GM21447 (cell line): ENCODE measurements around the gene ARHGEF4.

ENCODE experiments used
- ATAC-seq: cut with Tn5 transposase; IDR thresholded peaks from one replicate; pipeline ENCODE4 v1.9.1; 2021; ENCODE audit not compliant: unreplicated experiment

ARHGEF4 gene

DNA sequence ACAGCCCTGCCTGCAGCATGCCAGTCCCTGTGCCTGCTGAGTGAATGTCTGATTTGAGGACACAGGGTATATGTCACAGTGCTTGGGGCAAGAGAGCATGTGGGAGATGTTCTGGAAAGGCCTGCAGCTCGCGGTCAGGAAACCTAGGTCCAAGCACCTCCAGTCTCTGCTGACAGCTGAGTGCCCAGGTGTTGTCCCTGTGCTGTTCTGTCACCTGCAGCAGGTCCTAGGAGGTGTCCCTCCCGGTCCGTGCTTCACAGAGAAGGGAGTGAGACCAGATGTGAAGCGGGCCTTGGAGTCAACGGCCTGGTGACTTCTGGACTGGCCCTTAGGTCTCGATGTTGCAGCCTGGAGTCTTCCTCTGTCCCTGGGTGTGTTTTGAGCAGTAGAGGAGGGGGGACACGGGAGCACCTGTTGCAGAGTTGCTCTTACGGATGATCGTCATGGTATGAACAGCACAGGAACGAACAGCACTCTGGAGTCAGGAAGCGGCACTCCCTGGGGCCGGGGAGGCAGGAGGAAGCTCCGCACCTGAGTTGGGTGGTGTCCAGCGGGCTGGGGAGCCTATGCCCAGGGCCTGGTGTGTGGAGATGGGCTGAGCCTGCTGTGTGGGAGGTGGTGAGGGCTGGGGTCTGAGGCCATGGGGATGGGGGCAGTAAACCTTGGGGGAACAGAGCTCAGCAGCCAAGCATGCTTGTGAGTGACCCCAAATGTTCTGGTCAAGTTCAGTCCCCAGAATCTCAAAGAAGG is 21.6 kb upstream of the ARHGEF4 start:
- no peak for ATAC-seq

DNA sequence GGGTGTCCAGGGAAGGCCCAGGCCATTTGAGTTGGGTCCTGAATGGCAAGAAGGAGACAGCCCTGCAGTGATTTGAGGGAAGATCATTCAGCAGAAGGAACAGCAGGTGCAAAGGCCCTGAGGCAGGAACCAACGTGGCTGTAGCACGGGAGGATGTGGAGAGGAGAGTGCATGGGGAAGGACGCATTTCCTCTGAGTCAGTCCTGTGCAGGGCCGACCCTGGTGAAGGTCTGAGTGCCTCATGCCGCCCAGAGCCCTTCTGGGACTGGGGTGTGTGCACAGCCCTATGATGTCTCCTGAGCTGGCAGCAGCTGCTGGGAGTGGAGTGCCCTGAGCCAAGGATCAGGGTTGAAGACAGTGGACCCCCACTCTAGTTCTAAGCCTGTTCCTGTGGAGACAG is 17.9 kb upstream of the ARHGEF4 start:
- no peak for ATAC-seq

DNA sequence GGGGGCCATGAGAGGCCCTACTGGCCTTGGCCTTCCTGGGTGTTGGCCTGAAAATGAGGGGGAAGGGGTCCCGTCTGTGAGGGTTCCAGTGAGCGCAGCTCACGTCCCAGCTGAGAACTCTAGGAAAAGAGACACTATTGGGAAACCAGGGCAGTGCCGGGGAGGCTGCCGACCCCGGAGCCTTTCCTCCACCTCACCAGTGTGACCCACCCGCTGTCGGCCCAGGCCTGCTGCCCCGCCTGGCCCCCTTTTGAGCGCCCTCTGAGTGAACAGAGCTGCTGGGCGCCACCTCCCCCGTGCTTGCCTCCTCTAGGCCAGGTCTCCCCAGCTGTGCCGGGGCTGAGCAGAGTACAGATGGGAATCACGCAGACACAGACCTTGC is 17.5 kb upstream of the ARHGEF4 start:
- ATAC-seq = no peak

DNA sequence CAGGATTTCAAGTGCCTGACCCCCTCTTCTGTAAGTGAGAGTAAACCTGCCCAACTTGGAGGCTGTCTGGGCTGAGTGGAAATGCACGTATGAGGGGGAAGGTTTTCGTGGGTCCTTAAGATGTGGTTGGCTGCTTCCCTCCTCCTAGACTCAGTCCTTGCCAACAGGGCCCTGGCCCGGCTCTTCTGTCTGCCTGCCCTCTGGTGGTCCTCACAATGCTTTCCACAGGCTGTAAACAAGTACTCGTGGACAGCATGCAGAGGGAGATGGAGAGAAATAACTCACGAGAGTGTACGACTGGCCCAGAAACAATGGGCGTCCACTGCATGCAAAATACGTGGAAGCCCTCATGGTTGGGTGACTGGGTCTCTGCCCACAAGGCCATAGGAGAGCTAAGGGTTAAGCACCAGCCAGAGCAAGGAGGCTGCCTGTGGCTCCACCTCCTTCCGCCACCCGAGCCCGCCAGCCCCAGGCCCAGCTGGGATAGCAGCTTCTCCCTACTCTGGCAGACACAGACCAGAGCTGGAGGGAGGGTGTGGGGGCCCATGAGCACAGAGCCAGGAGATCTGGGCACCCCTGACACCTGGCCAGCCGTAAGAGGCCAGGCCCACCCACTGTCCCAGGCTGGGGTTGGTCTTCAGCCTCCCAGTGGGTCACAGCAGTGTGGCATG is 17.0 kb upstream of the ARHGEF4 start:
- ATAC-seq = no peak

DNA sequence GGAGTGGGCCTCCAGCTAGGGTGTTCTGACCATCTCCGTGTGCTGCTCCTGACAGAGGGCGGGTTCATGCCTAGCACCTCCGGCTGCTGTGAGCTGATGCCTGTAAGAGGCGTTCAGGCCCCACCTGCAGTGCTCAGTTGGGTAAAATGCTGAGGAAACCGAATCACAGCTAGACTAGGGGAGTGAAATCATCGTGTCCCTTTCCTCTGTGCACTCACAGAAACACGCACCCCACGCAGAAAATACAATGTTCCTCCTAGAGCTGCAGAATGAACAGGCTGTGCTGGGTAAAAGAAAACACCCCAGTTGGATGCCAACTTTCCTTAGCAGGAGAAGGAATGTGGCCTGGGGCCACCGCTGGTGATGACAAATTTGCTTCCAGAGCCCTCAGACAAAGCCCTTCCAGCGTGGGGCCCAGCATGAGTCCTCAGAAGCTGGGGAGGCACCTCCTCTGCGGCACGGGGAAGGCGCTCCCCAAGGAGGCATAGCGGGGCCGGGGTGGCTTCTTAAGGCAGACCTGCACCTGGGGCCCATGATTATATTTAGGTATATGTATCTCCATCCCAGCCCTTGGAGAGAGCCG is 16.3 kb upstream of the ARHGEF4 start:
- no peak for ATAC-seq

DNA sequence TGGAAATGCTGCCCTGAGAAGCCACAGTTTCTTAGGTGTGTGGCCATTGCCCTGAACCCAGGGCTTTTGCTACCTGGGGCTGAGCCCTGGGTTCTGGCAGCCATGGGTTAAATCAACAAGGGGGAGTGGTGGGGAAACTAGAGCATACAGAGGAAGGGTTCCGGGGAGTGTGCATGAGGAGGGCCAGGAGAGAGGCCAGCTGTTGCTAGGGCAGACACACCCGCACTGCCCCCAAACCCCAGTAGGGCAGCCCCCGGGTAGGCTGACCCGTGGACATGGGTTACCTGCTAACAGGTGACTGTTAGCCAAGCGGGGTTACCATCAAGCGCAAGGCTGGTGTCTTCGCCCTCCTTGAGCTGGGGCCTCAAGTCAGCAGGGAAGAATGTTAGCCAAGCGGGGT is 14.8 kb upstream of the ARHGEF4 start:
- no peak for ATAC-seq

DNA sequence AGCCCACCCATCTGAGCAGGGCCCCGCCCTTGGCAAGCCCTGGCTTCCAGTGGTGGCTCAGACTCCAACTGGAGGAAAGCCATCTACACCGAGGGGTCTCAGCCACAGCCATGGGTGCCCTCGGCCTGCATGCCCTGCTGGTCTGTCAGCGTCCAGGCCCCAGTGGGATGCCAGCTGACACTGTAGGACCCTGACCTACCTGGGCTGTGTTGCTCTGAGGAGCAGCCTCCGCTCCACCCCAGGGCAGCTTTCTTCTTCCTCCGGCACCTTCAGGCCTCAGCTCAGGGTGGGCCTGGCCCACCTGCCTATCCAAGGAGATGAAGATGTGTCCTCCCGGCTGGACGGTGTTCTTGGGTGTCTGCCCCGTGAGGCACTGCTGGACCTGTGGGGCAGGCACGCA is 13.9 kb upstream of the ARHGEF4 start:
- ATAC-seq = no peak

DNA sequence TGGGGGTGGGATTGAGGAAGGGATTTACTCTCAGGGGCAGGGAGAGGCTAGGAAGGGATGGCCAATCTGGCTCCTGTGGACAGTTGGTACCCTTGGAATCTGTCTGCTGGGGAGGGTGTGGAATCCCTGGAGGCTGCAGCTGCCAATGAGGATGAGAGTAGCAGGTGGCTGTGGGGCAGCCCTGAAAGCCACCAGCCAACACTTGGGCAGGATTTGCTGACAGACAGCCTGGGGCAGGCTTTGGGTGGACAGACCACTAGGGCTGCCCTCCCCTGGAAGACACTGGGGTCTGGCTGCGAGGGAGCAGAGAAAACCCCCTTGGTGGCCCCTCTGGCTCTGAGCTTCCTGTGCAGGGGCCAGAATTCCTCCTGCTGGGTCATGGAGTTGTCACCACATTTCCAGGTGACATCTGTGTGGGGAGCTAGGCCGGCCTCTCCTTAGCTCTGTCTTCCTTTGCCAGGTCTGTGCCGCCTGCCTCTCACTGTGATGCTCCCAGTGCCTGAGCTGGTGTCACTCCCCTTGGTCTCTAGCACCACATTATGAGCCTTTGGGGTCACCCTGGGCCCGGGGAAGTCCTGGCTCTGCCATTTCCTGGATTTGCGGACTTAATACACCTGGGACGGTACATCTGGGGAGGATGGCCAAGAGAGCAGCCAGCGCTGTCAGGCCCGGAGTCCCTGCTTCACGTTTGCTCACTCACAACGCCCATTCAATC is 13.4 kb upstream of the ARHGEF4 start:
- ATAC-seq = no peak

DNA sequence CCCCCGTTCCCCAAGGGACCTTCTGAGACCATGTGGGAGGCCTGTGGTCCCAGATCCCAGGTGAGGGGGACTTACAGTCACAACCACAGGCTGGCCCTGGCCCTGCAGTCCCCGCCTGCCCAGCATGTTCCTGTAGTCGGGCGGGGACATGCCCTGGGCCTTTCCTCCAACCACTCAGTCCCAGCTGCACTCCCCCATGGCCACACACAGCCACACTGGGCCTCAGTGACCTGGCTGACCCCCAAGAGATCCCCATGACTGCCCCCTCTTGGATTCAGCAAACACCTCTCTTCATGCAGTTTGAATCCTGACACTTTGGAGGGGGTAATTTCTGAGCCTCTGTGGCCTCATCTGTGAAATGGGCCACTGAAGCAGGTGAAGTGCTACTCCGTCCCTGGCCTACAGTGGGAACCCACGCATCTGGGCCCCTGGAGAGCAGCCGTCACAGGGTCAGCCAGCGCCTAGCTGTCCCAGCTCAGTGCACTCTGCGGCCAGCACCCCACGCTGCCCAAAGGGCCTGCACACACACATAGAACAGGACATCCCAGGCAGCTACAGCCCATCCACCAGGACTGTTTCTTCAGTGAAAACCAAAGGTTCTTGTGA is 12.7 kb upstream of the ARHGEF4 start:
- ATAC-seq = peak; percentile 41

DNA sequence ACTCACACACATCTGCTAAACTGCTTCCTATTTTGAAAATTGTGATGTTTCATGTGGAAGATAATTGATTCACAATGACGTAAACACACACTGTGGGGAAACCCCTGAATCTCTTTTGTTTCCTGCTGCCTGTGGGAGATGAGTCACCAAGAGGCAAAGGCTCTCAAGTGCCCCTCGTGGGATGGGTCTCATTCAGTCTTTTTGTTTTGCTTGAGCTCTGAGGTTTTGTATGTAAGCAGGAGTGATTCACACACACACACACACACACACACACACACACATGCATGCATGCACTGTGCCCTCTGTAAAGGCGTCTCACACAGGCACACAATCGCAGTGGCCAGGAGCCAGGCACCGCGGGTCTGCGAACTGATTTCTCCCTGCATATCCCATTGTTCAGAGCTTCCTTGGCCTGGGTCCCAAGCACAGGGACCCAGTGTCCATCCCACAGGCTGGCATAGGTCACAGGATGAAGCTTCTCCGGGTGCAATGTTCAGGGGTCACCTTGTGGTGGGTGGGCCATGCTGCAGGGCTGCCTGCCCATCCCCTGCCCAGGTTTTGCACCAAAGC is 12.1 kb upstream of the ARHGEF4 start:
- peak; percentile 90 for ATAC-seq

DNA sequence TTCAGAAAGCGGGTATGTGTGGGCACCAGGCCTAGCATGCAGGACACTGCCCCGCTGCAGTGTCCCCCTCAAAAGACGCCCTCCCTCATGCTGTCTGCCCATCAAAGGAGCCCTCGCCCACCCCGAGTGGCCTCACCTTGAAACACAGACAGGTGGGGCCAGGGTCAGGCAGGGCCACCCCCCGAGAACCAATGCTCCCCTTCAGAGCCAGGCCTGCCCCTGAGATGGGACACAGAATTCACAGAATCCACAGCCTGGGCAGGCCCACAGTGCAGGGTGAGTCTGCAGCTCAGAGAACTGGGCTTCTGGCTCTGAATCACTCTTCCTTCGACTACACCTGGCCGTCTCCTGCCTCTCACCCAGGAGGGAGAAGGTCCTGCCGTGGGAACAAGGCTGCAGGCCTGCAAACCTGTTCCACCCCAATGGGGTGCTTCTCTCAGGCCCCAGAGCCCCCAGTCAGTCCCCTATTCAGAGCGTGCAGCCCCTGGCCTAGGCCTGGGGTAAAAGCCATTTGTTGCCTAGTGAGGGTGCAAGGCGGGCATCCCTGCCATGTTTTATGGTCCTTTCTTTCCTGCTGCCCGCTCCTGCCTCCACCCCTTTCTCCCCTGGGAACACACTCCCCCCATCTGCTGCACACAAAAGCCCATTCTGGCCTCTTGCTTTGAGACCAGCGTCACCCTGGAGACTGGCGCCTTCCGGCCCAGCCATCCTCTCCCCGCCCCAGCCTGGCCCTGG is 11.3 kb upstream of the ARHGEF4 start:
- no peak for ATAC-seq

DNA sequence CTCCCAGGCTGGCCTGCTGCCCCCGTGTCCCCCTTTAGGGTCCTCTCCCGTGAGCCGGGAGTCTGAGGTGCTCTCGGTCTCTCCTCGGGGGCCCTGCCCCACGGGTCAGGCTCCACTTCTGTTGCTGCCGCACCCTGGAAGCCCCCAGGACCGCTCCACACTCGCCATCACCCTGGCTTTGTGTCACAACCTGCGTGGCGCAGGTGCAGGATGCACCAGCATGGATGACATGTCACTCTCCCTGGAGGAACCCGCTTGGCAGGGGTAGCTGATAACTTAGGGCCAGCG is 10.8 kb upstream of the ARHGEF4 start:
- ATAC-seq = no peak

DNA sequence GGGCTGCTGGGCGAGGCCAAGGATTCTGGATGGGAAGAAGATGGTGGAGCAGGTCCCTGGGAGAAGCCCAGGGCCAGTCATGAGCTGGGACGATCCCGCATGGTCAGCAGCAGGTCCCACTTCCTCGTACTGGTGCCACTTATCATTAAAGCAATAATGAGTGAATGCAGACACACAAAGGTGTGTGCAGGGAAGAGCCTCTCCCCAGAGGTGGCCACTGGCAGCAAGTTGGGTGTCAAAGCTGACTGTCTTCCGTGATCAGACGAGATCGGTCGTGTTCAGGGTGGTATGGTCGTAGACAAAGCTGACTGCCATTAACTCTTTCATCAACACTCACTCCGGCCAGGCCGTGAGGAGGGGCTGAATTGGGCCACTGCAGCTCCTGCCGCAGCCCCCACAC is 10.3 kb upstream of the ARHGEF4 start:
- no peak for ATAC-seq

DNA sequence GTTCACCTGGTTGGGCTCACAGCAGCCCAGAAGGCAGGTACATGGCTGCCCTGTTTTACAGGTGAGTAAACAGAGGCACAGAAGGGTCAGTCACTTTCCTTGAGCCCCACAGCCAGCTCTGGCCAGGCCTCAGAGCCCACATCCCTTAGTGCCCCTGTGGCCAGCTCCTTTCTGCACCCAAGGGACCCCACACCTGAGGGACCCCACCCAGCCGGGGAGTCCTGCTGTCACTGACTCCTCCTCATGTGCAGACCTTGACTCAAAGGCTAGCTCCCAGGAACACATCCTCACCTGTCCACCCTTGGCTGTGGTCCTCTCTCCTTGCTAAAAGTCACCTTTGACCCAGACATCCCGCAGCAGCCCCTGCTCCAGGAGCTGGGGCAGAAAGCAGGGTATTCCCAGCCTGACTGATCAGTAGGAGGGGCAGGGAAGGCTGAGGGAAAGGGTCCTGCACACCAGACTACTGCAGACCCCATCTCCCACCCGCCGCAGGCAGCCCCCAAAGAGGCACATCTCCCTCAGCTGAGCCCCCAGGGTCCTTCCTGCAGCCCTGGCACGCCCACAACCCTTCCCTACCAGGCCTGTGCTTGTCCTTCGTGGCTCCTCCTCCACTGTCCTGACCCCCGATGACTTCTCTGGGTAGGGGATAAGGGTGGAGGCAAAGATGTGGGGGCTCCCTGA is 9.8 kb upstream of the ARHGEF4 start:
- no peak for ATAC-seq

DNA sequence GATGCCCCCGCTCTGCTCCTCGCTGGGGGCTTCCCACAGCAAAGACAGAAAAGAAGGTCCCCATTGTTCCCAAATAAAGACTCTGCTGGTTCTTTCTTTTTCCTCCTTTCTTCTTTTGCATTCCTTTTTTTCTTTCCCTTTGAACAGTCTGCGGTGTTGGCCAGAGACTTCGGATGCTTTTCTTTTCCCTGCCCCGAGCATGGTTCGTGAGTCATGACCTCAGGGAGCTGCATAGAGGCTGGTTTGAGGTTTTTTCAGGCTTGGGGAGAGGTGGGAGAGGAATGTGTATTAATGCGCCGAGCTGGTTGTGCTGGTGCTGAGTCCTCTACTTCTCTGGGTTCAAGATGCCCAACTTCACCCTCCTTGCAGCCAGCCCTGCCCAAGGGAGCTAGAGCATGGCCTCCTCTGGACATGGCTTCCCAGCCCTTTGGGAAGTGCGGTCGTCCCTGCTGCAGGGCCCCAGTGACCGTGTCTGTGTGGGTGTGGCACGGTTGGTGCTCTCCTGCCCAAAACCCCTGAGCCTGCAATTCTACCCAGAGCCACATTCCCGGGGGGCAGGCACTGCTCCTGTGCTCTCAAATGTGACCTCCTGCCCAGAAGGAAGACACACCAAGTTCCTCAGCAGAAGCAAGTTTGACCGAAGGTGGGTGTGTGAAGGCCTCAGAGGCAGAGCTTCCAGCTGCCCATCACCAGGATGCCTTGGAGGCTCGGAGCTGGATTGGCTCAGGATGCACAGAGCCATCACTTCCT is 9.0 kb upstream of the ARHGEF4 start:
- no peak for ATAC-seq

DNA sequence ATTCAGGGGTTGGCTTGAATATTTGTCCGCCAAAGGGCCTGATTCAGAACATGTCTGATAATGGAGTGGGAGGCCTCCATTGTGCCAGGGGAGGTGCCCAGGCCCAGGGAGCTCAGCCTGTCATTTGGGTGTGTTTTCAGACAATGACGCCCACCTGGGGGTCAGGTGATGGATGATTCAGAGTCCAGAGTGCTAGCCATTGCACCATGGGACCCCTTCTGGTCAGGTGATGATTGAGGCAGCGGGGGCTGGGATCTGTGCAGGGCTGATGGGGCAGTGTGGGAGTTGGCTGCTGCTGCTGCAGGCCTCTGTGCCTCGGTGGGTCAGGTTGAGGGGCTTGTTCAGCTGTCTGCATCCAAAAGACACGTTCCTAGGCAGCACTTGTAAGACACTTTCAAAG is 8.3 kb upstream of the ARHGEF4 start:
- no peak for ATAC-seq

DNA sequence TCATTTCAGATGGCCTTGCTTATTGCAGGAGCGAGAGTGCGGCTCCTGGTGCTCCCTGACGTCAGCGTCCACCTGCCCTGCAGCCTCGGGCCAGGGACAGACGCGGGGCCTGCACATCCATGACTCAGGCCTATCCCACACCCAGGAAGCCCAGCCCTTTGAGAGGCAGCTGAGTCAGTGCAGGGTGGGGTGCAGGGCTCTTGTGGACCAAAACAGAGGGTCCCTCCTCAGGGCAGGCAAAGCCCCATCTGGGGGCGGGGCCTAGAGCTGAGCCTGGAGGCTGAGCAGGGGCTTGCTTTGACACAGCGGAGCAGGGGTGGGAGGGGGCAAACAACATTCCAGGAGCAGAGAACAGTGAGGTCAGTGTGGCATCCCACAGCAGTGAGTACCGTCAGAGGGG is 7.7 kb upstream of the ARHGEF4 start:
- ATAC-seq = no peak

DNA sequence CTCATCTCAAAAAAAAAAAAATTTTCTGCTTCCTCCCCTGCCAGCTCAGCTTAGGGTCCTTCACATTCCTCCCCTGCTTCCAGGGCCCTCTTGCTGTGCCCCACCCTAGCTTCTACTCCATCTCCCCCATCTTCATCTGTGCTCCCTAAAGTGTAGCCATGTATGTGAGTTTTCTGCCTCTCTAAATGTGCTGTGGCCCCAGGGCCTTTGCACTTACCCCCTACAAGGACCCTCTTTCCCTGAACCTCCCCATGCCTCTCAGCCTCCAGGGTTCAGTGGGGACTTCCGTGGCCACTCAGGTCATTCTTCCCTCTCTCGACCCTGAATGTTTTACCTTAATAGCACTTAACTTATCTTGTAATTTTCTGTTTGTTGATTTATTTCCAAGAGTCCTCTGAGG is 6.2 kb upstream of the ARHGEF4 start:
- ATAC-seq = no peak

DNA sequence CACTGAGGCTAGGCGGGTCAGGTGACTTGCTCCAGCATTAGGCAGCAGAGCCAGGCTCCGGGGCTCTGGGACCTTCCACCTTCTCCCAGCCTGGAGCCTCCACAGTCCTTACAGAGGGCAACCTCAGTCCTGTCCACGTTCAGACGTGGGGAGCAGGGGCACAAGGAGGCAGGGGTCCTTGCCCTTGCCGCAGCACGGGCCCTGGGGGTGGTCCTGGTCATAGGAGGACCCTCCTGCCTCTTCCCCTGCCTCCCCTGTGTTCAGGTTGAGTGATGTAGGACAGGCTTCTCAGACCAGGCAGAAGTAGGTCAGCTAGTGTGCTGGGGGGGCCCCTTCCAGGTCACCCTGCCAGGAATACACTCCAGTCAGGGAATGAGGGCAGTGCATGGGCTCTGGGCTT is 5.4 kb upstream of the ARHGEF4 start:
- no peak for ATAC-seq
